ENCODE measurements around the gene ANKRD11.

ANKRD11 gene

DNA sequence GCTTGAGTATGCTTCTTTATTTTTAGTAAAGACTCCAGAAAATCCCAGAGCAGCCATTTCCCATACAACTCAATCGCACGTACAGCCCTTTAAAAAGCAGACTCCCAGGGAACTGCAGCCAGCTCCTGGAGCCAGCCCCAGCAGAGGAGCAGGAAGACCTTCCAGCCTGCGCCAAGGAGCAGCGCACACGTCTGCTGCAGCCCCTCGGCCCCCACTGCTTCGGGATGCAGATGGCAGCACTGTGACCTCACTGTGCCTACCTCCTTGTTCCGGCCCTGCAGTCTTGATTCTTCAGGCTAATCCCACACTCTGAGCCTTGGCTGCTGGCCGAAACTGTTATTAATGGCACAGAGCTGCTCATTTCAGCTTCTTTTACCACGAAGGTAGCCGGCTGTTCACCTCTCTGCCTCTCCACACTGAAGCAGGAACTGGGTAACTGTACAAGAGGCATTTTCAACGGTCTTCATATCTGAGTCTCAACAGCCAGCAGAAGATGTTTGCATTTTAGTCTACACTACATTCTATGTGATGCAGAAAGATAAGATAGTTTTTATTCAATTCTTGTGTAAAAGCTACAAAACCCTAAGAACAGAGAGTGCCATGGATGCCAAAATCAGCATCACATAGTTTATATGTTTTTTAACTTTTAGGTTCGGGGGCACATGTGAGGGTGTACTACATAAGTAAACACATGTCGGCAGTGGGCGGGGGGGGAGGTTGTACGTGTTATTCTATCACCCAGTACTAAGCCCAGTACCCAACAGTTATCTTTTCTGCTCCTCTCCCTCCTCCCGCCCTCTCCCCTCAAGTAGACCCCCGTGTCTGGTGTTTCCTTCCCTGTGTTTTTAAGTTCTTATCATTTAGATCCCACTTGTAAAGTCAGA, 130.9 kb downstream of the ANKRD11 start:
- H3K9me3 ChIP-seq (ENCODE audit: severe bottlenecking), result no peaks in the 10 kb centered on the region
- no peak for DNase-seq (ENCODE audit: low spot score)
- peaks cover 30% of the 10 kb centered on the region for H3K36me3 ChIP-seq (ENCODE audit: low read depth)
- no peak overlapping the region for H3K4me3 ChIP-seq (ENCODE audit: severe bottlenecking)
- no peak for ATAC-seq (ENCODE audit: low read depth)
- peak overlapping the region; percentile 94 for H3K27ac ChIP-seq (ENCODE audit: poor library complexity, severe bottlenecking)
- no peaks in the 10 kb centered on the region for H3K27me3 ChIP-seq (ENCODE audit: insufficient read depth, poor library complexity, severe bottlenecking)
- TF ChIP-seq, protein P1, sequence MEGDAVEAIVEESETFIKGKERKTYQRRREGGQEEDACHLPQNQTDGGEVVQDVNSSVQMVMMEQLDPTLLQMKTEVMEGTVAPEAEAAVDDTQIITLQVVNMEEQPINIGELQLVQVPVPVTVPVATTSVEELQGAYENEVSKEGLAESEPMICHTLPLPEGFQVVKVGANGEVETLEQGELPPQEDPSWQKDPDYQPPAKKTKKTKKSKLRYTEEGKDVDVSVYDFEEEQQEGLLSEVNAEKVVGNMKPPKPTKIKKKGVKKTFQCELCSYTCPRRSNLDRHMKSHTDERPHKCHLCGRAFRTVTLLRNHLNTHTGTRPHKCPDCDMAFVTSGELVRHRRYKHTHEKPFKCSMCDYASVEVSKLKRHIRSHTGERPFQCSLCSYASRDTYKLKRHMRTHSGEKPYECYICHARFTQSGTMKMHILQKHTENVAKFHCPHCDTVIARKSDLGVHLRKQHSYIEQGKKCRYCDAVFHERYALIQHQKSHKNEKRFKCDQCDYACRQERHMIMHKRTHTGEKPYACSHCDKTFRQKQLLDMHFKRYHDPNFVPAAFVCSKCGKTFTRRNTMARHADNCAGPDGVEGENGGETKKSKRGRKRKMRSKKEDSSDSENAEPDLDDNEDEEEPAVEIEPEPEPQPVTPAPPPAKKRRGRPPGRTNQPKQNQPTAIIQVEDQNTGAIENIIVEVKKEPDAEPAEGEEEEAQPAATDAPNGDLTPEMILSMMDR (IDR thresholded peaks at IDR 0.05; ENCODE audit: poor library complexity, severe bottlenecking), result no peak
- H3K4me1 ChIP-seq (ENCODE audit: insufficient read depth, poor library complexity, severe bottlenecking), result peaks cover 44% of the 10 kb centered on the region

DNA sequence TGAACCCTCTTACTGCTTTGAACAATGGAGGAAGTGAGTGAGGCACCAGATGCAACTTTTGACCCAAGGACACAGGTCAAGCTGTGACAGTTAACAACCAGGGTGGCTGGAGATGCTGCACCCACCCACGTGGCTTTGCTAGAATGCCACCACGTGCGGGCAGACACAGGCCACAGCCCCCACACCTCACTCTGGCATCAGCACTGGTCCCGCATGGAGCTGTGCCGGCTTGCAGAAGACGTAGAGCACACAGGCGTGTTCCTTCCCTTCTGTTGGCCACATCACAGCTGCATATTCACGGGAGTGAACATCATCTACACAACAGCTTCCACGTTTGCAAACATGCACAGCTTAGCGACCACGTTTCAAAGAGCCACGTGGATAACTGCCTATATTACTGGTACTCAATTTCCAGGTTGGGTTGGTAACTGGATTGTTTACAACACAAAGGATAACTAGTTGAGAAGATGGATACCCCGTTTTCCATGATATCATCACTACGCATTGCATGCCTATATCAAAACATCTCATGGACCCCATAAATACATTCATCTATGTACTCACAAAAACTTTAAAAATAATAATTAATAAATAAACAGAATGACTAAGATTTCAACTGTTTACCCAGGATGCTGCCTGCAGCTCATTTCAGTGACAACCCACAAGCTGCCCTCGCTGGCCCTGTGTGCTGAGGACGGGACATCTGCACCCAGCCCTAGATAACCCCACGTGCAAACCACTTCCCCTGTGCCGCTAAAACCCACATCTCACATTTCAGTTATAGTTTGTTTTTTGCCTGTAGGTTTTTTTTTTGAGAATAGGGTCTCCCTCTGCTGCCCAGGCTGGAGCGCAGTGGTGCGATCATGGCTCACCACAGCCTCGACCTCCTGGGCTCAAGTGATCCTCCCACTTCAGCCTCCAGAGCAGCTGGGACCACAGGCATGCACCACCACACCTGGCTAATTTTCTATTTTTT, 132.0 kb downstream of the ANKRD11 start:
- no peak overlapping the region for H3K4me3 ChIP-seq (ENCODE audit: severe bottlenecking)
- TF ChIP-seq, protein P1 (IDR thresholded peaks at IDR 0.05; ENCODE audit: poor library complexity, severe bottlenecking), result no peak
- H3K9me3 ChIP-seq (ENCODE audit: severe bottlenecking), result no peaks in the 10 kb centered on the region
- DNase-seq (ENCODE audit: low spot score), result no peak
- no peaks in the 10 kb centered on the region for H3K27me3 ChIP-seq (ENCODE audit: insufficient read depth, poor library complexity, severe bottlenecking)
- peaks cover 30% of the 10 kb centered on the region for H3K36me3 ChIP-seq (ENCODE audit: low read depth)
- peaks cover 41% of the 10 kb centered on the region for H3K4me1 ChIP-seq (ENCODE audit: insufficient read depth, poor library complexity, severe bottlenecking)
- no peak for ATAC-seq (ENCODE audit: low read depth)
- peak overlapping the region; percentile 94 for H3K27ac ChIP-seq (ENCODE audit: poor library complexity, severe bottlenecking)

DNA sequence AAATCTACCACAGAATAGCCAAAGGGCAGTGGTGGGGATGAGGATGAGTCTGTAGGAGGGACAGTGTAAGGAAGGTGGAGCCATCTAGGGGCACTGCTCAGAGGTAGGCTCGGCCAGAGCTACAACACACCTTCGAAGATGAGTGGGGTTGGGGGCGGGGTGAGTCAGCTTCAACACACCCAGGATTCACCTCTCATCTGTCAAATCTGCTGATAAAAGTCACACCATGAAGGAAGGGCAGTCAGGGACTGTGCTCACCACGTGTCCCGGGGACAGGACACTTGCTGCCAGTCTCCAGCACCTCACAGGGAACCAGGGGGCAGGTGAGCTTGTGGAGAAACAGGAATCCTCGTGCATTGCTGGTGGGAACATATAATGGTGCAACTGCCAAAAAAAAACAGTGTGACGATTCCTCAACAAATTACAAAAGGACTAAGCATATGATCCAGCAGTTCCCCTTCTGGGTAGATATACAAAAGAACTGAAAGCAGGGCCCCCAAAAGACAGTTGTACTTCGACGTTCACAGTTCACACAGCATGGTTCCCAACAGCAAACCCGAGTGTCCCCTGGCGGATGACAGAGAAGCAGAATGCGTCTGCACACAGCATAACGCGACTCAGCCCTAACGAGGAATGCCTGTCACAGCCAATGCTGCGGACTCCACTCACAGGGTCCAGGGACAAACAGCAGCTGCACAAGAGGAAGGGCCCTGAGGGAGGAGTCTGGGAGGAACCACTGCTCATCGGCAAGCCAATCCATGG, 133.1 kb downstream of the ANKRD11 start:
- H3K9me3 ChIP-seq (ENCODE audit: severe bottlenecking), result no peaks in the 10 kb centered on the region
- peaks cover 47% of the 10 kb centered on the region for H3K4me1 ChIP-seq (ENCODE audit: insufficient read depth, poor library complexity, severe bottlenecking)
- ATAC-seq (ENCODE audit: low read depth) (peak; percentile 79), DNase-seq (ENCODE audit: low spot score) (no peak)
- H3K27me3 ChIP-seq (ENCODE audit: insufficient read depth, poor library complexity, severe bottlenecking), result no peaks in the 10 kb centered on the region
- no peak overlapping the region for H3K4me3 ChIP-seq (ENCODE audit: severe bottlenecking)
- peaks cover 30% of the 10 kb centered on the region for H3K36me3 ChIP-seq (ENCODE audit: low read depth)
- TF ChIP-seq, protein P1 (IDR thresholded peaks at IDR 0.05; ENCODE audit: poor library complexity, severe bottlenecking), result peak; percentile 48
- peak overlapping the region; percentile 10 for H3K27ac ChIP-seq (ENCODE audit: poor library complexity, severe bottlenecking)

DNA sequence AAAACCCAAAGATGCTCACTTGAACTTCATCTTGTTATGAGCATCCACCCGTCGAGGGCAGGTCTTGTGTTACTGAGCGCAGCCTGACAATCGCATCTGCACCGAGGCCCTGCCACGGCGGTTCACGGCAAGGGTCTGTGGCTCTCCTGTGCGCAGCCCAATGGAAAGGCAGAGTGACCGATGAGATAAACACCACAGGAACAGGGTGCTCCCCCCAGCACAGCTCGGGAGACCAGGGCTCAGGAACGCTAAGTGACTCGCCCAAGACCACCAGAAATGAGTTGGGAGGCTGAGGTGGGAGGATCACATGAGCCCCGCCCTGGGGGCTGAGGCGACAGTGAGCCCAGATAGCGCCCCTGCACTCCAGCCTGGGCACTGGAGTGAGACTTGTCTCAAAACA, 134.7 kb downstream of the ANKRD11 start:
- H3K27ac ChIP-seq (ENCODE audit: poor library complexity, severe bottlenecking), result no peak overlapping the region
- H3K27me3 ChIP-seq (ENCODE audit: insufficient read depth, poor library complexity, severe bottlenecking), result no peaks in the 10 kb centered on the region

More for the DNA sequence above, 134.7 kb downstream of the ANKRD11 start:
- no peak overlapping the region for H3K4me3 ChIP-seq (ENCODE audit: severe bottlenecking)
- peaks cover 31% of the 10 kb centered on the region for H3K36me3 ChIP-seq (ENCODE audit: low read depth)
- TF ChIP-seq, protein P1 (IDR thresholded peaks at IDR 0.05; ENCODE audit: poor library complexity, severe bottlenecking), result no peak
- H3K9me3 ChIP-seq (ENCODE audit: severe bottlenecking), result no peaks in the 10 kb centered on the region
- ATAC-seq (ENCODE audit: low read depth) (no peak), DNase-seq (ENCODE audit: low spot score) (no peak)
- peaks cover 40% of the 10 kb centered on the region for H3K4me1 ChIP-seq (ENCODE audit: insufficient read depth, poor library complexity, severe bottlenecking)
